SK-N-MC (cell line): ENCODE data around the gene AK2.

Source experiments
- FOXP2 ChIP-seq: optimal IDR thresholded peaks from 2 replicates; pipeline ENCODE3; 2011; ENCODE audit warnings: mild to moderate bottlenecking, moderate library complexity; ENCODE audit not compliant: insufficient read depth; ENCODE audit errors: extremely low read length, control extremely low read depth
- POLR2AphosphoS5 ChIP-seq: IDR thresholded peaks from 2 replicates; pipeline ENCODE4 v1.6.1; 2012; ENCODE audit warnings: mild to moderate bottlenecking, low read depth, low read length, borderline replicate concordance

- TF ChIP-seq POLR2AphosphoS5 (no peak), FOXP2 (no peak)
These were observed 6.1 kb downstream of the AK2 start for GRCh38 chr1:33030575-33030974.
